GM12874 (cell line): Measurements from ENCODE around the gene CPSF2.

Experiments
- CTCF ChIP-seq: IDR thresholded peaks from 2 replicates; pipeline ENCODE4 v1.5.1; 2011; ENCODE audit warnings: low read depth, mild to moderate bottlenecking, control low read depth, low read length, moderate library complexity; ENCODE audit not compliant: insufficient read depth

CPSF2 gene

GRCh38 chr14:92134456-92134855, 12.7 kb downstream of the CPSF2 start:
- no peak for TF ChIP-seq CTCF

GRCh38 chr14:92135269-92135668, 13.5 kb downstream of the CPSF2 start:
- TF ChIP-seq CTCF: no peak

GRCh38 chr14:92143309-92143708, 21.5 kb downstream of the CPSF2 start:
- no peak for TF ChIP-seq CTCF

DNA sequence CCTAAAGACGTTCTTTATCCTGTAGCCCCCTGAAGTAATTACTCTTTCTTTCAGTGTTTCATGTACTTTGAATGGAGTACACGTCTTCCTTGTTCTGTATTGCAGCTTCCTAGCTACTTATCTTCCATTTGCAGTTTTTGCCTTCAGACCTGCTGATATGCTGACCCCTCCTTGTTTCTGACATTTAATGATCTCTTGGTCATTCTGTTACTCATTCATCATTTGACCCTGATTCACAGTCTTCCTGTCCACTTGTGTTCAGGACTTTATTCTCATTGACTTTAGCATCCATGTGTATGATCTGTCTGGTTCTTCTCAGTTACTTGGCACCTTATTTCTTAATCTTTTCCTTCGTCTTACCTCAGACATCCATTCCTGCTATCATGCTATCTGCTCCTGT, 22.2 kb downstream of the CPSF2 start:
- TF ChIP-seq CTCF: no peak

DNA sequence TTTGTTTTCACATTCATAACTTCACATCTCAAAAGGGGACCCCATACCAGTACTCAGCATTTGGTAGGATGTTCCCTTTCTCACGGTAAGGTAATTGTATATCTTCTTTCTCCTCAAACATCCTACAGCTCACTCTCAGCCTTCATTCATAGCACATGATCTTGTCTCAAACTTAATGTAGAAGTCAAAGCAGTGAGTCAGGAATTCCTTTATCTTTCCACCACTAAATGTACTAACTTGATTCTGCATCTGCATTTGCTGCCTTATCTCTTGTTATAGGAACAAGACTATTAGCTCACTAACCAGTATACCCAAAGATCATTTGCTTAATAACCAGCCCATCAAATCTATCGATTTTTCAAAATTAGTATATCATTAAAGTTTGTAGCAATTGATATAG, 22.9 kb downstream of the CPSF2 start:
- TF ChIP-seq CTCF: no peak

- TF ChIP-seq CTCF: no peak
Observed at GRCh38 chr14:92153581-92153980, 31.8 kb downstream of the CPSF2 start.

- TF ChIP-seq CTCF: no peak
Observed at GRCh38 chr14:92154283-92154942, 32.6 kb downstream of the CPSF2 start.
